IPS-15b (cell line): Measurements from ENCODE around the gene LATS2.

ENCODE experiments used
- H3K27me3 ChIP-seq: one replicate; pipeline ENCODE4 v1.6.1; 2013; ENCODE audit warnings: low read length; ENCODE audit not compliant: control insufficient read depth, insufficient read depth
- H3K36me3 ChIP-seq: one replicate; pipeline ENCODE4 v1.6.1; 2013; ENCODE audit warnings: low read length; ENCODE audit not compliant: control insufficient read depth, insufficient read depth
- H3K4me1 ChIP-seq: one replicate; pipeline ENCODE4 v1.6.1; 2013; ENCODE audit warnings: mild to moderate bottlenecking, low read length; ENCODE audit not compliant: control insufficient read depth, insufficient read depth
- H3K4me3 ChIP-seq: one replicate; pipeline ENCODE4 v1.5.1; 2013; ENCODE audit warnings: low read depth, low read length
- H3K9ac ChIP-seq: one replicate; pipeline ENCODE4 v1.6.1; 2013; ENCODE audit warnings: low read depth, mild to moderate bottlenecking, low read length
- H3K9me3 ChIP-seq: one replicate; pipeline ENCODE4 v1.6.1; 2013; ENCODE audit warnings: mild to moderate bottlenecking, low read length; ENCODE audit not compliant: control insufficient read depth, insufficient read depth

The LATS2 gene

DNA sequence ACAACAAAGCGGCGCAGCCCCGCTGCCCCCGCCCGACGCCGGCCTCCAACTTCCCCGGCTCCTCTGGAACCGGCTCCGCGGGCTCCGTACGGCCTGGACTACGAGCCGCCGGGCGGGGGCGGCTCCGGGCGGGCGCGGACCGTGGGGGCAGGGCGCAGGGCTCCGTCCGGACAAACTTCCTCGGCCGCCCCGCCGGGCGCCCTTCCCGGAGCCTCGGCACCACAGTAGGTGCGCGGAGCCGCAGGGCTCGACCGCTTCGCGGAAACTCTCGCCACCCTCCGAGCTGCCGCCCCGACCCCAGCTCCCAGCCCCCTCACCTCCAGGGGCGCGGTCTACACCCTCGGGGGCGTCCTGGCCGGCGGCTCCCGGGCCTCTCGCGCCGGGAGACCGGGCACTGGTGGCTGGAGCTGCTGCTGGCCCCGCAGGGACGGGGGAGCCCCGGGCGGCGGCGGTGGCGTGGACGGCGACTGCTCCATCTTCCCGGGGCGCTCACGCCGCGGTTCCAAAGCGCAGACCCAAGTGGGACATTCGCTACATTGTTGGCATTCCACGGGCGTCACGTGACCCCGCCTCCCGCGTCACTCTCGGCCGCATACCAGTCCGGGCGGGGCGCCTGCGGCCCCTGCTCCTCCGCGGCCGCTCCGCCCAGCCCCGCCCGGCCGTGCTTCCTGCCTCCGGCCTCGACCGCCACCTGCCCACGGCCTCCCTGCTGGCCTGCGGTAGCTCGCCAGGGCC lies at the start of gene LATS2:
LATS2 (minus strand) TSS at position 558 of the 735 bp plus-strand sequence. CDS start 15,560 bp downstream, outside the sequence.
- Histone ChIP-seq H3K9me3 (no peaks in the 10 kb centered on the region), H3K4me3 (peak within 1 kb of the TSS; percentile 85), H3K36me3 (peaks cover 5% of the 10 kb centered on the region), H3K4me1 (peaks cover 7% of the 10 kb centered on the region), H3K27me3 (no peaks in the 10 kb centered on the region), H3K9ac (peak within 1 kb of the TSS; percentile 73)

DNA sequence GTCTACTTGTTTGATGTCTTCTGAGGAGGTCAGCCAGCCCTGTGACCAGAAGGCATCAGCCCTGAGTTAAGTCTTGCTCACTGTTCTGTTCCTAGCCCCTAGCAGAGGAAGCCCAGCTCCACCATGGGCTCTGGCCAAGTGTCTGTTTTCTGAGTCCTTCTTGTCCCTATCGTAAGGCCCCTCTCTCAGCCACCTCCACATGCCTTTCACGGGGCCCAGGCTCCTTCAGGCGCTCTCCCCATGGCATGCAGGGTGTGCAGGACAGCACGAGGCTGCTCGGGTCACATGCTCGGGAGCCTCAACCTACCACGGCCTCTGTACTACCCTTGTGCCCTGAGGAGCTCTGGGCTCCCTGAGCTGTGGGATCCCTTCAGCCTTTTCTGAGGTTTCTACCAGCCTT lies 47.8 kb upstream of the LATS2 start:
- no peaks in the 10 kb centered on the region for H3K9me3 ChIP-seq
- no peak overlapping the region for H3K9ac ChIP-seq
- H3K36me3 ChIP-seq = no peaks in the 10 kb centered on the region
- H3K4me1 ChIP-seq = no peaks in the 10 kb centered on the region
- no peaks in the 10 kb centered on the region for H3K27me3 ChIP-seq
- no peak overlapping the region for H3K4me3 ChIP-seq

DNA sequence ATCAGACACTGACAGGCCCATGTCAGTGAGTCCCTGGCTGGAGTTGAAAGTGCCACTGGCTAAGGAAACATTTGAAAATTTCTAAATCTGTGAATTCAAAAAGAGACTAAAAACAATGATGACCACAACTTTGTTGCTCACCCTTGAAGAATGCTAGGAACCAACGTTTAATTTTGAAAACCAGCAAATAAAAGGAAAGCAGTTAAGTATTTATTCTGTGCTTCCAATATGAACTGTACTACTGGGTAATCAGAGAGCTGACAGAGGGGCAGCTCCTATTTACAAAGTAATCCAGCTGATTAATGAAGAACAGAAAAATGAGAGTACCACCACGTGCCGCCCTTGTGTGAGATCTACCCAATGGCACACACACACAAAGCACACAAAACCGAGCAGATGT lies 44.7 kb upstream of the LATS2 start:
- no peaks in the 10 kb centered on the region for H3K36me3 ChIP-seq
- no peak overlapping the region for H3K4me3 ChIP-seq
- no peak overlapping the region for H3K9ac ChIP-seq
- H3K9me3 ChIP-seq = no peaks in the 10 kb centered on the region
- no peaks in the 10 kb centered on the region for H3K4me1 ChIP-seq
- H3K27me3 ChIP-seq = no peaks in the 10 kb centered on the region

DNA sequence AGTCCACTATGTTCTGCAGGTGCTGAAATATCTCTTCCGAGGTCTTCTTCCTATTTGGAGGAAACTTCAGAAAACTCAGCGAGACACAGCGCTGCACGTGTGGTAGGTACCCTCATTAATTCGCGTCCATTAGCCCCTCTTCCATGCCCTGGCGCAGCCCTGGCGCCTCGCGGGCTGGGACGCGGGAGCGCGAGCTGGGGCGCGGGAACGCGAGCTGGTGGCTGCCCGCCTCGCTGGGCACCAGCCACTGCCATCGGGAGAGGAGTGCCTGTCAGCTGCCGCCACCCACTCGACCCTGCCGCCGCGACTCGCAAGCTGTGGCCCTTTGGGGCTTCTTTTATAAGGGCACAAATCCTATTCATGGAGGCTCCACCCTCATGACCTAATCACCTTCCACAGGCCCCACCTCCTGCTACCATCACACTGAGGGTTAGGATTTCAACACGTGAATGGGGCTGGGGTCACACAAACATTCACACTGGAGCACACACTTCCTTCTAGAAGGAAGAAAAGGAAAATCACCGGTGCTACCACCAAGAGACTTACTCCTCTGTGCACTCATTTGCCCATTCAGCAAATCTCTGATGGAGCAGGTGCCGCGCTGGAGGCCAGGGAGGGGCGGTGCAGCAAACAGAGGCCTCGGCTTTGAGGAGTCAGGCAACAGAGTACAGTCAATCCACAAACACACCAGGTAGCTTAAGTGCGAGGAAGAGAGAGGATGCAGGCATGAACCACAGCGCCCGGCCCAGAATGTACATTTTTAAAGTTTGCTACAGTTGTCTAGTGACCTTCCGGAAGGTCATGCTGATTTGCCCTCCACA lies 43.0 kb upstream of the LATS2 start:
- no peaks in the 10 kb centered on the region for H3K9me3 ChIP-seq
- H3K36me3 ChIP-seq = no peaks in the 10 kb centered on the region
- no peaks in the 10 kb centered on the region for H3K4me1 ChIP-seq
- H3K27me3 ChIP-seq = no peaks in the 10 kb centered on the region
- no peak overlapping the region for H3K4me3 ChIP-seq
- no peak overlapping the region for H3K9ac ChIP-seq

DNA sequence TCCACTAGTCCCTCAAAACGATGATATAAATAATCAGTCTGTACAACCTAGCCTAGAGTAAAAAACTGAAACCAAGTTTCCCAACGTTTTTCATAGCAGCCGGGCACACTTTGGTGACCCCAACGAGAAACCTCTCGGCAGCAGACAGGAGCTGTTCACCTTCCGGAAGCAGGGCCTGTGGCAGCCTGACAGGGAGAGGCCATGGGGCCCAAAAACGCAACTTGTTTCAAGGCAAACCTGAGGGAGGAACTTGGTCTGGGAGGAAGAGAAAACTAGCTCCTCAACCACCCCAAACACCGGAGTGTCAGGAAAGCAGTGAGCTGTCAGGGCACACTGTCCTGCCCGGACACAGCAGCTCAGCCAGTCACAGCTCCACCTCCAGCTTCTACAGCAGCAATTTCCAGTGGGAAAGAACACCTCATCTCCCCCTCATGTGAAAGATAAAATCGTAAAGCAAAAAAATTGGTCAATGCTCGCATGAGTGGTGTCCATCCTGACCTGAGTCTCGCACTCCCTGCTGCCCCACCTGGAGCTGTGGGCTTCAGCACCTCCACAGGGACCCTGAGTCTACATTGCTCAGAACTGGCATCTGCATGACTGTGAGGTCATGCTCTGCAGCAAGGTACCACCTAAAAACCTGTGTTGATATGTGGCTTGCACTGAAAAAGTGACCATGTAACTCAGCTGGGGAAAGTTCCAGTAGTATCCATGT lies 40.6 kb upstream of the LATS2 start:
- no peaks in the 10 kb centered on the region for H3K4me1 ChIP-seq
- no peak overlapping the region for H3K4me3 ChIP-seq
- no peaks in the 10 kb centered on the region for H3K36me3 ChIP-seq

DNA sequence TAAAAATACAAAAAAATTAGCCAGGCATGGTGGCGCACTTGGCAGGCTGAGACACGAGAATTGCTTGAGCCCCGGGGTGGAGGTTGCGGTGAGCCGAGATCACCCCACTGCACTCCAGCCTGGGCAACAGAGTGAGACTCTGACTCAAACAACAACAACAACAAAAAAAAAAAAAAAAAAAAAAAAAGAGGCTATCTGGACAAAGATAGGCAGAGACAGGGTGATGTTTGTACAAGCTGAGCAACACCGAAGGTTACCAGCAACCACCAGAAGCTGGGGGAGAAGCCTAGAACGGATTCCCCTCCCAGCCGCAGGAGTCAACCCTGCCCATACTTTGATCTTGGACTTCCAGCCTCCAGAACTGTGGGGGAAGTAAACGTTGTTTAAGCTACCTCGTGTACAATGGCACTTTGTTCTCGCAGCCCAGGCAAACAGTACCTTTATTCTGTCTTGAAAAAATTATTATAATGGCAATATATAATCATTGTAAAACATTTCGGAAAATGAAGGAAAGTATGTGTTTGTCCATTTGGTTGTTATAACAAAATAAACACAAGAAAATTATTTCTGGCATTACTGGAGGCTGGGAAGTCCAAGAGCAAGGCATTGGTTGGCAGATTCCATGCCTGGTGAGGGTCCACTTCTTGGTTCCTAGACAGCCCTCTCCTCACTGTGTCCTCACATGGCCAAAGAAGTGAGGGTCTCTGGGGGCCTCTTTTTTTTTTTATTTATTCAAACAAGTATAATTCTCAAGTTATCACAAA lies 39.8 kb upstream of the LATS2 start:
- H3K36me3 ChIP-seq = no peaks in the 10 kb centered on the region
- H3K9me3 ChIP-seq = no peaks in the 10 kb centered on the region
- H3K27me3 ChIP-seq = no peaks in the 10 kb centered on the region
- no peak overlapping the region for H3K9ac ChIP-seq
- H3K4me1 ChIP-seq = no peaks in the 10 kb centered on the region
- no peak overlapping the region for H3K4me3 ChIP-seq

More for the DNA sequence above, 40.6 kb upstream of the LATS2 start:
- no peak overlapping the region for H3K9ac ChIP-seq
- no peaks in the 10 kb centered on the region for H3K9me3 ChIP-seq
- no peaks in the 10 kb centered on the region for H3K27me3 ChIP-seq

DNA sequence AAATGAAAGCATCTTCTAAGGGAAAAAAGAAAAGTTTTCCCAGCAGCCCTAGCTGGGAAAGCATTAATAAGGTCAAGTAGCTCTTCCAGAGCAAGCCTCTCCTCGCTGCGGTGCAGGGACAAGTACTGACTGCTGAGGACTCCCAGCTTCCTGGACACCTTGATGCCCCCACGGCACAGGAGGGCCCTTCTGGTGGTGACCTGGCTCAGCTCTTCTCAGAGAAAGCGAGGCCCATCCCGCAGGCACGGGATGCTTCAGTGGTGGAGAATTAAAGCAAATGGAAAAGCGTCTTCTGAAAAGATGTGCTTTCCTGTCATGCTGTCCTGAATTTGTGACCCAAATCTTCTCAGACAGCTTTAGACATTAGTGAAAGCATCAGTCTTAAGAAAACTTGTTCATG lies 38.8 kb upstream of the LATS2 start:
- Histone ChIP-seq H3K9me3 (no peaks in the 10 kb centered on the region), H3K36me3 (no peaks in the 10 kb centered on the region), H3K4me1 (no peaks in the 10 kb centered on the region), H3K9ac (no peak overlapping the region), H3K4me3 (no peak overlapping the region), H3K27me3 (no peaks in the 10 kb centered on the region)

DNA sequence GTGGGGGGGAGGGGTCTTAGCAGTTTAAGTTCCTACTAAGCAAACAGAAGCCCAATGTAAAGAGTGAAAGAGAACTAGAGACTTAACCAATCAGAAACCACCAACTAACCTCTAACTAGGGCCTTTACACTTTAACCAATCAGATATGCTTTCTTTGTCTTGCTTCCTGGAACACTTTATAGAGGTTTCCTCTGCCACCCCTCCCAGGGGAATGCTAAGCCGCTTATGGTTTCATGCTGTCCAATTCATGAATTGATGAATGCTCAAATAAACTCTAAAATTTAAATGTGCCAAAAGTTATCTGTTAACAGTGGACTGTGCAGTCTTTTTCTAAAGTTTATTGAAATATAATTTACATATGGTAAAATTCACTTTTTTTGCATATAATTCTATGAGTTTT lies 33.9 kb upstream of the LATS2 start:
- no peaks in the 10 kb centered on the region for H3K27me3 ChIP-seq
- no peak overlapping the region for H3K4me3 ChIP-seq
- H3K4me1 ChIP-seq = no peaks in the 10 kb centered on the region
- H3K36me3 ChIP-seq = no peaks in the 10 kb centered on the region
- H3K9me3 ChIP-seq = no peaks in the 10 kb centered on the region
- no peak overlapping the region for H3K9ac ChIP-seq

DNA sequence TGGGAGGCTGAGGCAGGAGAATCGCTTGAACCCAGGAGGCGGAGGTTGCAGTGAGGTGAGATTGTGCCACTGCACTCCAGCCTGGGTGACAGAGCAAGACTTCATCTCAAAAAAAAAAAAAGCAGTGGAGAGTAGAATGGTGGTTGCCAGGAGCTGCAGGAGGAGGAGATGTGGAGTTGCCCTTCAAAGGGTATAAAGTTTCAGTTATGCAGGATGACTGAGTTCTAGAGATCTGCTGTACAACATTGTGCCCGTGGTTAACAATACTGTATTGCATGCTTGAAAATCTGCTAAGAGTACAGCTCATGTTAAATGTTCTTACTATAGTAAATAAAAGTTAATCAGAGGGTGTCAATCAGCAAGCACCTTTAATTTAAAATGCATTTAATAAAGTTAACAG lies 28.4 kb upstream of the LATS2 start:
- no peak overlapping the region for H3K4me3 ChIP-seq
- H3K4me1 ChIP-seq = no peaks in the 10 kb centered on the region
- H3K36me3 ChIP-seq = no peaks in the 10 kb centered on the region
- no peaks in the 10 kb centered on the region for H3K9me3 ChIP-seq
- H3K27me3 ChIP-seq = no peaks in the 10 kb centered on the region
- no peak overlapping the region for H3K9ac ChIP-seq

DNA sequence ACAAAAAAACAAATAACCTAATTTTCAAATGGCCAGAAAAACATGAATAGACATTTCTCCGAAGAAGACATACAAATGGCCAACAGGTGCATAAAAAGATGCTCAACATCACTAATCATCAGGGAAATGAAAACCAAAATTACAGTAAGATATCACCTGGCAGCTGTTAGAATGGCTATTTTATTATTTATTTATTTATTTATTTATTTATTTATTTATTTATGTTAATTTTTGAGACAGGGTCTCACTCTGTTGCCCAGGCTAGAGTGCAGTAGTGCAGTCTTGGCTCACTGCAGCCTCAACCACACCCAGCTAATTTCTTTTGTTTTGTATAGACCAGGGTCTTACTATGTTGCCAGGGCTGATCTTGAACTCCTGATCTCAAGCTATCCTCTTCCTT lies 27.1 kb upstream of the LATS2 start:
- no peaks in the 10 kb centered on the region for H3K4me1 ChIP-seq
- H3K9ac ChIP-seq = no peak overlapping the region
- no peak overlapping the region for H3K4me3 ChIP-seq
- no peaks in the 10 kb centered on the region for H3K36me3 ChIP-seq
- no peaks in the 10 kb centered on the region for H3K9me3 ChIP-seq
- no peaks in the 10 kb centered on the region for H3K27me3 ChIP-seq

DNA sequence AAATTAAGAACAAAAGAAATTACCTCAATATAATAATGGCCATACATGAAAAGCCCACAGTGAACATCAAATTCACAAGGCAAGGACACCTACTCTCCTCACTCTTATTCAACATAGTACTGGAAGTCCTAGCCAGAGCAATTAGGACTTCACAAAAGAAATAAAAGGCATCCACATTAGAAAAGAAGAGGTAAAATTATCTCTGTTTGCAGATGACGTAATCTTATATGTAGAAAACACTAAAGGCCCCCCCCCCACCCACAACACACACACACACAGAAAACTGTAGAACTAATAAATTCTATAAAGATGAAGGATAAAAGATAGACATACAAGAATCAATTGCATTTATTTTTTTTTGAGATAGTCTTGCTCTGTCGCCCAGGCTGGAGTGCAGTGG lies 25.5 kb upstream of the LATS2 start:
- Histone ChIP-seq H3K4me3 (no peak overlapping the region), H3K9me3 (no peaks in the 10 kb centered on the region), H3K9ac (no peak overlapping the region), H3K27me3 (no peaks in the 10 kb centered on the region), H3K36me3 (no peaks in the 10 kb centered on the region), H3K4me1 (no peaks in the 10 kb centered on the region)
